Sciatic nerve (tissue), 2 donors: ENCODE results near the gene TRAPPC11. TPM values are rescaled to one million over a fixed set of nuclear protein-coding genes. Genes with fewer than 3 reads are reported as not detected.

Experiments
- ATAC-seq: fragments of 200-7000 bp; cut with Tn5 transposase; one replicate; pipeline ENCODE4 v1.9.1; 2020; ENCODE audit warnings: mild to moderate bottlenecking, moderate library complexity
- DNase-seq: peaks from one replicate; pipeline ENCODE4 v3.0.0-alpha.2; 2020; ENCODE audit warnings: low spot score
- intact Hi-C: fragments of 100-400 bp; cut with DNase I; formaldehyde crosslinking; loops from one replicate; pipeline ENCODE4 v1.14.2; 2022
- total RNA-seq: library from RNA; stranded (reverse); fragmentation: NEBNext Ultra II Directional; extraction: Animal tissue kit (Norgen Biotek cat#: 25700); gene quantifications from one replicate; pipeline ENCODE4 v1.2.1, GENCODE V29; 2021
- donor health status: DM: no; HTN: no; CAD: no.
- donor health status: DM: no; HTN: no; CAD: no.

TRAPPC11 gene
- total RNA-seq, 1 donor from 2014 or later: 41.8 TPM

DNA sequence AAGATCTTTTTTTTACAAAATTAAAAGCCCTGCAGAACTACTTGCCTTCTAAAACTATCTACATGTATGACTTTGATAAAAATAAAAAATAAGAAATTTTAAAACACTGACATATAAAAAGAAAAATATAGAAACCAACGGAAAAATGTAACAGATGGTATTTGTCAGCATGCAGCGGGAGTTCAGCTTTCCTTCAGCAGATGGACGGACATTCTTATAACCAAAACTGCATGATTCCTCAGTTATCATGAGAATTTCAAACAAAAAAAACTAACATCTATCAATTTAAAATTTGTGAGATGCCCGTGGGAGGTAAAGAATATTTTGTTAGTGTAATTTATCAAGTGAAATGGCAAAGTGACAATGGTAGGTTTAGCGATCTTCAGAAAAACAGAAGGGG, 23.4 kb upstream of the TRAPPC11 start:
- intact Hi-C loops: no loop called here
- DNase-seq (no peak), ATAC-seq (no peak)

DNA sequence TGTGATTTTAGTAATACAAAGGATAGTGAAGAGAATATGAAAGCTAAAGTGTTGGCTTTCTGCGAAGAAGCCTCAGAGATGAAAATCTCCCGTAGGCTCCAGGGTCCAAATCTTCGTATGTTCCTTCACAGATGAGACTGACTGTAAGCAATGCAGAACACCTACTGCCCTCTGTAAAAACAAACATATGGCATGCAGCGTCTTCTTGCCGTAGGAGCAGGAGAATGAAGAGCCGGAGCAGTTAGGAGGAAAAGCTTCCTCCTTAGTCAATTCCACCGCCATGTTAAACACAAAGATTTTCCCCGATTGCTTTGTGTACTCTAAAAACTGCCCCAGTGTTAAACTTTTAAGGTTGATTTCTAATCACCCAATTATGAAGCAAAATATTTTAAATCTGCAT, 22.6 kb upstream of the TRAPPC11 start:
- ATAC-seq: peak; percentile 51
- intact Hi-C loops: no loop called here
- no peak for DNase-seq

DNA sequence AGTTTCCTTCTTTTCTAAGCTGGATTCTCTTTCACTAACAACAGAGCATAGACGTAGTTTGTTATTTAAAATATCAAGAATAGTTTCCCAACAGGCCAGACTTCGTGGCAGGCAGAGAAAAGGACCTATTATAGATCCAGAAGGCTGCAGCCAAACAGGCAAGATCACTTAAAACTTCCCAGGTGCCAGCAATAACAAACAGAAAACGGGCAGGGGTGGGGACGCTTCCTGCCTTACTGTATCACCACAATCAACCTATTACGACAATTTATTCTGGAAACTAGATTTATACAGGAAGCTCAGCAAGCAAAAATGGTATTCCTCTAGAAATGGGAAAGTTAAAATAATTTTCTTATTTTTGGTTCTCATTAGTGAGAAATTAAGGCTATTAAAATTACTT, 22.2 kb upstream of the TRAPPC11 start:
- no peak for DNase-seq
- peak; percentile 84 for ATAC-seq
- intact Hi-C loops: no loop called here

DNA sequence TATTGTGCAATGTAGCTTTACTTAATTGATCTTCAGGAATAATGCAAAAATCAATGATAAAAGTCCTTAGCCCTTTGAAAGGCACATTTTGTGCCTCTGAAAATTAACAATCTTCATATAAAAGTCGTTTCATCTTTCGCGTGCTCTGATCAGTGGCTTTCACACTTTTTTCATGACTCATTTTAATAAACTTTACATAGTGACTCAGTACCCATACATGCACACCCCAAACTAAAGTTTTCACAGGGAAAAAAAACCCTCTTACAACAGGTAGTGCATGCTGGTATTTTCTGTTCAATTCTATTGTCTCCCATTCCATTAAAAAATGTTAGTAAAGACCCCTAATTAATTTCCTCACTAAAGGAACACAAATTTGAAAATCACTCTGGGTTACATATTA, 21.6 kb upstream of the TRAPPC11 start:
- no peak for DNase-seq
- intact Hi-C loops: no loop called here
- no peak for ATAC-seq

DNA sequence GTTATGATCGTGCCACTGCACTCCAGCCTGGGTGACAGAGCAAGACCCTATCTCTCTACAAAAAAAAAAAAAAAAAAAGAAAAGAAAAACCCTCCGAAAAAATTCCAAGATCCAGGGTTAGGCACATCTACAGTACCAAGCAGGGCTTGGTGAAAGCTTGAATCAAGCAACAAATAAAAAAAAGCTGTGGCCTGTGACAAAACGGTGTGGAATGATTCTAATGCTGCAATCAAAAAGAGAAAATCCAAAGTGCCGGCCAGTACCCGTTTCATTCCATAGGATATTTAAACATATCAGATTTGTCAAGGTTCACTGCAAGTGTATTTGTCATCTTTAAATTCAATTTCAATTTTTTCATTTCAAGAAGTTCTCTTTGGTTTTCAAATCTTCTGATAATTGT, 20.7 kb upstream of the TRAPPC11 start:
- ATAC-seq (peak; percentile 49), DNase-seq (no peak)
- intact Hi-C loops: no loop called here

DNA sequence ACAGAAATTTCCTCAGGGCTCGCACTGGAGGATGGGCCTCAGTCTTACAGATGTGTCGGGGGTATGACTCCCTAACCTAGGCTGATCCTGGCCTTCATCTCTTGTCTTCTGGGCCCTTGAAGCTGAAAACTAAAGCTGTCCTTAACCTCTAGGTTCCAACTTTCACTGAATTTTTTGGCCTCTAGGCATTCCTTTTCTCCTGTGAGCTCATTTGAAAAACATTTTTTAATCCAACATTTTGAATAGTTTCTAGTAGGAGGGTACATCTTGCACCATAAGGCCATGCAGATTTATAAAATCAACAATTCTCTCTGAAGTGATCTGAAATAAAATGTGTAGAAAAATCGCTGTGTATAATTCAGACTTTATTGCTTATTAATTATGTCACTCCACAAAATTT, 19.8 kb upstream of the TRAPPC11 start:
- intact Hi-C loops: no loop called here
- DNase-seq (no peak), ATAC-seq (peak; percentile 44)

DNA sequence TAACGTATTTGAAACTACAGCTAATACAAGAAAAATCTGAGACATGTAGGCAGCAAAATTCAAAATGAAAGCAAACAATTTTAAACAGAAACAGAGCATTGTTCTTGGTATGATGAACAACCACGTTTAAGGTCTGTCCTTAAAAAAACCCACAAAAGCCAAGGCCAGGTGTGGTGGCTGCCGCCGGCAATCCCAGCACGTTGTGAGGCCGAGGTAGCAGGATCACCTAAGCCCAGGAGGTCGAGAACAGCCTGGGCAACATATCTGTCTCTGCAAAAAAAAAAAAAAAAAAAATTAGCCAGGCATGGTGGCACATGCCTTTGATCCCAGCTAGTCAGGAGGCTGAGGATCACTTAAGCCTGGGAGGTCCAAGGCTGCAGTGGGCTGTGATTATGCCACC, 13.8 kb upstream of the TRAPPC11 start:
- intact Hi-C loops: no loop called here
- no peak for DNase-seq
- ATAC-seq: no peak

DNA sequence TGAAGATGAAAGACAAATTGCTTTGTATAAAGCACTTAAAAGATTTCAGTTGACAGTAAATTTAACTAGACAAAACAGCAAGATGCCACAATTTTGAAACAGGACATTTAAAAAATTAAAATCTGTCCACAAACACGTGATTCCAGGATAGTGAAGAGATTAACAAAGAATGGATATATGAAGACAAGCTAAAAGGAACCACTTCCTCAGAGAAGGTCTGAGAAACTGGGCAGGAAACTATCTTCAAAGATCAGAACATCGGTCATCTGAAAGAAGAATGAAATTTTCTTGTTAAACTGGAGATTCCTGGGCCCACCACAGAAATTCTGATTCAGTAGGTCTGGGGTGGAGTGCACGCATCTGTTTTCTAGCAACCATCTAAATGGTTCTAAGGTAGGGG, 1.5 kb upstream of the TRAPPC11 start:
- intact Hi-C loops: no loop called here
- DNase-seq: no peak

DNA sequence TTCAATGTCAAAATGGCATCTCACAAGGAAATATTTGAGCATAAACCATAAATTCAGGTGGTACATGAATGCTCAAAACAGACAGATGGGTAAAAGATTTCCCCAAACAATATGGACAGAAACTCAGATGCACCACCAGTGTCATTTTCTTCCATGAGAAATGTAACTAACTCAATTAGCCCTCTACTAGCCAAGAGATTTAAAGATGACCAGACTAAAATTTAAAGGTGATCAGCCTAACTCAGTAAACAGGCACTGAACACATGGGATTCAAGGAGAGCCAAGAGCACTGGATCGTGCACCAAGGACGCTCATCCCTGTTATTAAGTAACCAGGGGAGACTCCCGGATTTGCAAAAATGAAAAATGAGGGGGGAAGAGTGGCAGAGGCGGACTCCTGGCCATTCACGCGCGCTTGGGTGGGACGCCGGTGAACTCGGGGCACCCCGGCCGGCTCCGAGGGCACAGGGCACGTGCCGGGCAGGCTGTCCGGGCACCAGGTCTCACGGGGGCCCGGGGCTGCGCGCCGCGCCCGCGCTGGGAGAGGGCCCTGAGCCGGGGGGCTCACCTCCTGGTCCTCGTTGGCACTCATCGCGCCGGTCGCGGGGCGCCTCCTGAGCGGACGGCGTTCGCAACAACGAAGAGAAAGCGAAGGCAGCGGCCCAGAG, 598 bp upstream of the TRAPPC11 start:
- intact Hi-C loops: no loop called here
- ATAC-seq (peak; percentile 46), DNase-seq (peak; percentile 62)

More for the DNA sequence above, 1.5 kb upstream of the TRAPPC11 start:
- ATAC-seq: no peak

DNA sequence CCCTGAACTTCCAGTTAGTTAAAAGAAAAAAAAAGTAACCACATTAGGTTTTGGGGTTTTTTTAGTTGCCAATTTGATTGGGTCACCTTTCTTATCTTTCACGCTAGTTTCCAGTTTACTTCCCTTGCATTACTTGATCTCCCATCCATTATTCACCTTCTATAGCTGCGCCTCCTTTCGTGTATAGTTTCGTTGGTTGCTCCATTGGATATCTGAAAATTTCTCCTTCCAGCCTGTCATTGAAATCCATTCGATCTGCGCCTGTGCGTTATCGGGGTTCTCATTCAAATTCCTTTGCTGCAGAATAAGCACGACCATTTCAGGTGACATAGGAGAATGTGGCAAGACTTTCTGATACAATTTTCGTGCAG, 764 bp downstream of the TRAPPC11 start:
- no peak for DNase-seq
- intact Hi-C loops: loop anchor here (10.0 kb wide), 1 partner anchor 155 kb away; the partner anchor contains the start of gene ING2
- no peak for ATAC-seq

DNA sequence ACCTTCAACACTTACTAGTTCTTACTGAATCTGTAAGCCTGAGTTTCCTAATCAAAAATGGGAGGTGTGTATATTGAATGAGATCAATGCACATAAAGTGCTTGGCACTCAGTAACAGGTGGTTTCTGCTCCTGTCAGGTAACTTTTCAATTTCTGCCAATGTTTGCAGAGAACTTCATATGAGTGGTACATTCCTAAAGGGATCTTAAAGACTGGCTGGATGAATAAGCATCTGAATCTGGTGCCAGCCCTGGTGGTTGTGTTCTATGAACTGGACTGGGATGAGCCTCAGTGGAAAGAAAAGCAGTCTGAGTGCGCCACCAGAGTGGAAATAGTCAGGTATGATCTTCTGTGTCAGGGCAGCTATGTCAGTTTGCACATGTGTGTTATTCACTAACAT, 7.0 kb downstream of the TRAPPC11 start:
- intact Hi-C loops: loop anchor here (10.0 kb wide), 1 partner anchor 161 kb away; the partner anchor contains the start of gene ING2
- ATAC-seq (no peak), DNase-seq (no peak)

DNA sequence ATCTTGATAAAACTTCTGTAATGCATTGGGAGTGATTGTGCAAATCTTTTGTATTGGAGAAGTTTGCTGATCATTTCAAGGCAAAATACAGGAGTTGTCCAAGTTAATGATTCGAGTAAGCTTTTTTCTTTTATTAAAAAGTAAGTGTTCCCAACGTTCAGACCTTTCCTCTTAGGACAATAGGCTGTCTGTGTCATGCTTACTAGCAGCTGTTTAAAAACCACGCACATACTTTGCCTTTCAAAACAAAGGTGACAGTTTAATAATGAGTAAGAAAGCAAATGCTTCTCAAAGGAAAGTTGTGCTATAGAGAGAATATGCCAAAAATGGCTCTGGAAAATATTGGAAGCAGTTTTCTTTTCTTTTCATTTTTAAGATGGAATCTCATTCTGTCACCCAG, 11.2 kb downstream of the TRAPPC11 start:
- ATAC-seq (no peak), DNase-seq (no peak)
- intact Hi-C loops: no loop called here

DNA sequence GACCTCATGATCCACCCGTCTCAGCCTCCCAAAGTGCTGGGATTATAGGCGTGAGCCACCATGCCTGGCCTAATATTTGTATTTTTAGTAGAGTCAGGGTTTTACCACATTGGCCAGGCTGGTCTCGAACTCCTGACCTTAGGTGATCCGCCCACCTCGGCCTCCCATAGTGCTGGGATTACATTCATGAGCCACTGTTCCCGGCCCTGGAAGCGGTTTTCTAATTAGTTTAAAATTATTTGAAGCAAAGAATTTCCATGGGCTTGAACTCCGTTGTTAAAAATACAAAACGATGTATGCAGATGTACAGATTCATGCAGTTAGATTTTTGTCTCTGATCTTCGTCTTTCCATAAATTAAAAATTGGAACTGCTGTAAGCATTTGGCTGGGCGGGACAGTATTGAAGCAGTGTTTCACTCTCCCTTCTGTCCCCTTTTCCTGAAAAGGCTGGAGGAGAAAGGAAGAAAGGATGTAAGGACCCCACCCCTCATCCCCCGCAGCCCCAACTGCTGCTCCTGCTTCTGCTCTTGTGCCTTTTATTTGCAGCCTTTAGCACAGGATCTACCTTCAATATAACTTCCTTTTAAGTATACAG, 12.0 kb downstream of the TRAPPC11 start:
- no peak for DNase-seq
- no peak for ATAC-seq
- intact Hi-C loops: no loop called here

DNA sequence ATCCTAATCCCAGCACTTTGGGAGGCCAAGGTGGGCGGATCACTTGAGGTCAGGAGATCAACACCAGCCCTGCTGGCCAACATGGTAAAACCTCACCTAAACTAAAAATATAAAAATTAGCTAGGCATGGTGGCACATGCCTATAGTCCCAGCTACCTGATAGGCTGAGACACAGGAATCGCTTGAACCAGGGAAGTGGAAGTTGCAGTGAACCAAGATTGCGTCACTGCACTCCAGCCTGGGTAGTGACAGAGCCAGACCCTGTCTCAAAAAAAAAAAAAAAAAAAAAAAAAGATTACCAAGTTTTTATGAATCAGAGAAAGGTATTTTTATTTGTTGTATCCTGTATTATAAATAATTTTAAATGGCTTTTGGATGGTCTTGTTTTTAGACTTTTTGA, 15.1 kb downstream of the TRAPPC11 start:
- no peak for ATAC-seq
- intact Hi-C loops: no loop called here
- no peak for DNase-seq

DNA sequence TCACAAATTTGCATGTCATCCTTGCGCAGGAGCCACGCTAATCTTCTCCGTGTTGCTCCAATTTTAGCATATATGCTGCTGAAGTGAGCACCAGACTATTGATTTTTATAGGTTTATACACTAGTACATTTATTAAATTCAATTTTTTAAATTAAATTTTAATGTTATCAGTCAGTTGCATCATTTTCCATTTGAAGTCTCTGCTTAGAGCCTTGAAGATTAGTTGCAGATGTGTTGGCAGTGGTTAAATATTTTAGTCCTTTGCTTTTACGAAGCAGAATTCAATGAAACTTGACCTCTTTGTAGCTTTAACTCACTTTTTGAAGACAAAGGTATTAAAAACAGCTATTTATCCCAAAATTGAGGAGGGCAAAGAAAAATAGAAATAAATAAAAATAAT, 16.5 kb downstream of the TRAPPC11 start:
- DNase-seq: no peak
- intact Hi-C loops: no loop called here

DNA sequence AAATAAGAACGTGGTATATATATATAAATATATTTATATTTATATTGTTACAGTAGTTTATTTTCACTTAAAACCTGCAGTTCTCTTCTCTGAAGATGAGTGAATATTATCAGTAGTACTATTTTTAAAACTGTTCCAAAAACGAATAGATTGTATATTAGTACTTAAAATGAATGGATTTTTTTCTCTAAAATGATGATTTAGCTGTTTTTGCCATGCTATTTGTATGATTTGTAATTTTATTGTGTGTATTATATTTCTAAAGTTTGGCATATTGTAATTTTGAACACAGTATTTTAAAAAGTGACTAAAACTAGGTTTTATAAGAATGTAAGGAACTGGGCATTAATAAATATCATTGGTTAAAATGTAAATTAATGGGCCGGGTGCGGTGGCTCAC, 22.0 kb downstream of the TRAPPC11 start:
- ATAC-seq (no peak), DNase-seq (no peak)
- intact Hi-C loops: no loop called here

More for the DNA sequence above, 16.5 kb downstream of the TRAPPC11 start:
- peak; percentile 46 for ATAC-seq

DNA sequence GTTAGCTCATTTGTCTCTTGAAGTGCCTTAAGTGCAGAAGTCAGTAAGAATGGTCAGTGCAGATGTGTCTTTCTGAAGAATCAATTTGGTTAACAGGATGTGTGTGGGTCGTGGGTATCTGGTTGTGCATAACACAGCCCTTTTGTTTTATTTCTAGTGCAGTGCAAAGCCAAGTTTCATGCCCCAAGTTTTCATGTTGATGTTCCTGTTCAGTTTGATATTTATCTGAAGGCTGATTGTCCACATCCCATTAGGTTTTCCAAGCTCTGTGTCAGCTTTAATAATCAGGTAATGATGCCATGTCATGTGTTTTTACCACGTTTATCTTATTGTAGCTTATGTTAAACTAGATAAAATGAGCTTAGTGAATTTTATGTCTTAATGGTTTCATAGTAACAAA, 27.4 kb downstream of the TRAPPC11 start:
- intact Hi-C loops: no loop called here
- DNase-seq (no peak), ATAC-seq (no peak)

DNA sequence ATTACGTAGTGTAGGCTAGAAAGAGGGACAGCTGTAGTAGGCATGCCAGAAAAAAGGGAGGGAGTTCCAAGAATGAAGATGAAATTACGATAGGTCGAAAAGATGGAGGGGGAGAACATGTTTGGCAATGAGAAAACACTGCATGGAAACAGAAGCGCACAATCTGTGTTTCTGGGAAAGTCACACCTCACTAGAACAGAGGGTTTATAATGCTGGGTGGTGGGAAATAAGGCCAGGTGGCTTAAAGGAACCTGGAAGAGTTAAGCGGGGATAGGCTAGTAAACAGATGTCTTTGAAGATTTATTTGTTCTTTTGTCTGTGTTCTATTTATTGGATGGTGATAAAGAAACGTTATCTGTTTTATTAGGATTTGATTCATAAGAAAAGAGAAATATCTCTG, 29.1 kb downstream of the TRAPPC11 start:
- DNase-seq: no peak
- ATAC-seq: no peak
- intact Hi-C loops: no loop called here

DNA sequence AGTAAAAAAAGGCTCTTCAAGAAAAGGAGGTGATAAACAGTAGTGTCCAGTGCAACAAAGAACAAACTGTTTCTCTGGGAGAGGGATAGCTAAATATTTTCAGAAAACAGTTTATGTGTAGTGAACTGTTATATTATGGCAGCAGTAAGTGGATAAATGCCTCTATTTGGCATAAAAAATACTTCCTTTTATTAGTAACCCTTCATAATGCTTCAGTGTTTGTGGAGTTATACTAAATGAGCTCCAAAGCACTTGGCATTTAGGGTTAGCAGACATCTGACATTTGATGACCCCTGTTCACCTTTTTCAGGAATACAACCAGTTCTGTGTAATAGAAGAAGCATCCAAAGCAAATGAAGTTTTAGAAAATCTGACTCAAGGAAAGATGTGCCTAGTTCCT, 31.9 kb downstream of the TRAPPC11 start:
- ATAC-seq (no peak), DNase-seq (no peak)
- intact Hi-C loops: no loop called here

DNA sequence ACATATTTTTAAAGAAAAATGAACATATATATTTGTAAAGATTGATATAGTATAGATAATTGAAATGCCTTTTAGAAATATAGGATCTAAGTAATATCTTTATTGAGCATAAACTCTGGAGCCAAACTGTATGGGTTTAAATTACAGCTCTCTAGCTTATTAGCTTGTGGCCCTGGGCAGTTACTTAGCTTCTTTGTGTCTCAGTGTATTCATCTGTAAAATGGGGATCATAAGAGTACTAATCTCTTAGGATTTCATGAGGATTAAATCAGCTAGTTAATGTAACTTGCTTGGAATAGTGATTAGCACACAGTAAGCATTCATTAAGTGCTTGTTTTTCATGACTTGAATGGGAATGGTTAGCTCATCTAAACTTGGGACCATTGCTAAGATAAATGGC, 32.8 kb downstream of the TRAPPC11 start:
- DNase-seq (no peak), ATAC-seq (no peak)
- intact Hi-C loops: no loop called here

DNA sequence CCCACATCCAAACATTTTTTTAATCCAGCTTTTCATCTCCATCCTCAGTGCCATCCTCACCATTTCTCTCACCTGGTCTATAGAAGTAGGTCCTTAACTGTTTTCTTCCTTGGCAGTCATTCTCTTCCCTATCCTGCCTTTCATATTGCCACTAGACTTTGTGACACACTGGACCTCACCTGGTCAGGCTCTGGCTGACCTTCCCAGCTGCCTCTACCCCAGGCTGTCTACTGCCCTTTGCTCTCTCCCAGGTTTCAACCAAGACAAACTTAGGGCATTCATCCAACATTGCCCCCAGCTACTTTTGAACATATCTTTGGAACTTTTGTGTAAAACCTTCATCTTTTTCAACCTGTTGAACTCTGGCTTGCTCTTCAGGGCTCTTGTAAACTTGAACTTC, 39.8 kb downstream of the TRAPPC11 start:
- DNase-seq: no peak
- no peak for ATAC-seq
- intact Hi-C loops: no loop called here
